DMS114 treated with DMSO at 0.1 percent for 48 hours (cell line): ENCODE results near the gene USHBP1.

Source experiments
- DNase-seq: peaks from one replicate; lab custom pipeline; 2025; ENCODE audit not compliant: unreplicated experiment; lab: John Stamatoyannopoulos, UW

The USHBP1 gene

GRCh38 chr19:17264641-17264979 is at the start of gene USHBP1:
USHBP1 (minus strand) TSS chr19:17264745; CDS start chr19:17264299, 446 bp downstream.
- no peak for DNase-seq

GRCh38 chr19:17314007-17314593 is 49.6 kb upstream of the USHBP1 start:
- DNase-seq, result no peak

GRCh38 chr19:17312189-17313113 is 47.9 kb upstream of the USHBP1 start:
- DNase-seq, result no peak

- no peak for DNase-seq
Observed at GRCh38 chr19:17311455-17312188, 47.1 kb upstream of the USHBP1 start.

GRCh38 chr19:17309965-17310461 is 45.5 kb upstream of the USHBP1 start:
- DNase-seq, result no peak

GRCh38 chr19:17309198-17309964 is 44.8 kb upstream of the USHBP1 start, which contains the start of gene DDA1:
DDA1 (plus strand) TSS chr19:17309563; CDS start chr19:17309655, 92 bp downstream.
- peak; percentile 99 for DNase-seq

- no peak for DNase-seq
Observed at GRCh38 chr19:17307876-17308377, 43.4 kb upstream of the USHBP1 start.

- DNase-seq, result peak; percentile 59
Observed at GRCh38 chr19:17306285-17306714, 41.8 kb upstream of the USHBP1 start.

- peak; percentile 98 for DNase-seq
Observed at GRCh38 chr19:17305517-17306284, 41.2 kb upstream of the USHBP1 start, which contains the start of gene MRPL34. MRPL34 (plus strand) TSS chr19:17305872; CDS start chr19:17305893, 21 bp downstream.

GRCh38 chr19:17305216-17305516 is 40.6 kb upstream of the USHBP1 start:
- DNase-seq, result no peak

GRCh38 chr19:17304386-17305215 is 40.1 kb upstream of the USHBP1 start:
- DNase-seq, result no peak

- DNase-seq, result no peak
Observed at GRCh38 chr19:17303940-17304267, 39.4 kb upstream of the USHBP1 start.

- DNase-seq, result peak; percentile 91
Observed at GRCh38 chr19:17303167-17303939, 38.8 kb upstream of the USHBP1 start, which contains the start of gene ABHD8. ABHD8 (minus strand) TSS chr19:17303425; CDS start chr19:17301616, 1,809 bp downstream.

GRCh38 chr19:17302391-17303166 is 38.0 kb upstream of the USHBP1 start:
- no peak for DNase-seq

GRCh38 chr19:17300992-17301619 is 36.6 kb upstream of the USHBP1 start:
- no peak for DNase-seq

- no peak for DNase-seq
Observed at GRCh38 chr19:17296976-17297375, 32.4 kb upstream of the USHBP1 start.

GRCh38 chr19:17296273-17296672 is 31.7 kb upstream of the USHBP1 start:
- DNase-seq, result no peak
